Lower lobe of right lung (tissue), 2 donors: Measurements from ENCODE around the gene UBE2N. TPM values are rescaled to one million over a fixed set of nuclear protein-coding genes. Genes with fewer than 3 reads are reported as not detected.
"Not testable (repeated sequence)": the region's sequence is repeated elsewhere in the genome, so short reads cannot be mapped to it uniquely, and the experiment has no call there.

Source experiments
- ATAC-seq, 2 donors: fragments of 200-7000 bp; cut with Tn5 transposase; one replicate each; pipeline ENCODE4 v1.9.1; 2020 to 2022; ENCODE audit warnings: mild to moderate bottlenecking in 2 of 2, moderate library complexity in 2 of 2
- DNase-seq: peaks from one replicate; pipeline ENCODE4 v3.0.0-alpha.2; 2020
- H3K27ac ChIP-seq: fragments of 200-600 bp; one replicate; pipeline ENCODE4 v1.8.0; 2022
- H3K27me3 ChIP-seq: fragments of 200-600 bp; one replicate; pipeline ENCODE4 v1.8.0; 2022; ENCODE audit warnings: low read depth
- H3K36me3 ChIP-seq: fragments of 200-600 bp; one replicate; pipeline ENCODE4 v1.8.0; 2022; ENCODE audit warnings: mild to moderate bottlenecking
- H3K4me1 ChIP-seq: fragments of 200-600 bp; one replicate; pipeline ENCODE4 v1.8.0; 2022
- H3K4me3 ChIP-seq: fragments of 200-600 bp; one replicate; pipeline ENCODE4 v1.8.0; 2022; ENCODE audit warnings: mild to moderate bottlenecking
- H3K9me3 ChIP-seq: fragments of 200-600 bp; one replicate; pipeline ENCODE4 v1.8.0; 2022
- intact Hi-C: fragments of 100-400 bp; cut with DNase I; formaldehyde crosslinking; loops from one replicate; pipeline ENCODE4 v1.11.0; 2022
- total RNA-seq: library from RNA; stranded (reverse); fragmentation: NEBNext Ultra II Directional; extraction: Animal tissue kit (Norgen Biotek cat#: 25700); gene quantifications from one replicate; pipeline ENCODE4 v1.2.1, GENCODE V29; 2021
- TF ChIP-seq, protein P1 (sequence below): fragments of 200-600 bp; IDR thresholded peaks from one replicate; pipeline ENCODE4 v1.8.0; 2022; ENCODE audit warnings: antibody characterized with exemption, mild to moderate bottlenecking
- donor health status: DM: no; HTN: yes; CAD: no; lungs with severe emphysema.

Gene UBE2N
- total RNA-seq, 1 donor from 2014 or later, result 65.7 TPM

DNA sequence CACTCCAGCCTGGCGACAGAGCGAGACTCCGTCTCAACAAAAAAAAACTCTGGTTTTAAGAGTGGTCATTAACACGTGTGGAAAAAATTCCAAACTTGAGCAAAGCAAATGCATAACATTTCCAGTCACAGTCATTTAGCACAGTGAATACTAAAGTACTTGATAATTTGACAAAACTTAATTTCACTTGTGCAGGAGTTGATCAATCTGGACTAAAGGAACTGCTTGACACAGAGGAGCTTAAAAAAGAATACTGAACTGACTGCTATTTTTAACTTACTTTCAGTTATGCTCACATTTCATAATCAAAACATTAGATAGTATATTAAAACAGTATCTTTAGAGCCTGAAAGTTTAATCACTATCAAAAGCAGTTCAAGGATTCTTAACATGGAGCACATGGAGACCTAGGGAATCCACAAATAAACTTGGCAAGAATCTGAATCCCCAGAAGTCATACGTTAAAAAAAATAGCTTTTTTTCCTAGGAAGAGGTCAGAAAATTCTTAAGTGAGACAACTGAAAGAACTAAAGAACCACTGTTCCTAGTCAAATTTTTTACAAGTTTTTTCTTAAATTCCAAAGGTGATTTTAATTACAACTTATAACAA is 7.4 kb downstream of the UBE2N start:
- Histone ChIP-seq H3K27ac (peak overlapping the region; percentile 21), H3K4me1 (peaks cover 57% of the 10 kb centered on the region)

DNA sequence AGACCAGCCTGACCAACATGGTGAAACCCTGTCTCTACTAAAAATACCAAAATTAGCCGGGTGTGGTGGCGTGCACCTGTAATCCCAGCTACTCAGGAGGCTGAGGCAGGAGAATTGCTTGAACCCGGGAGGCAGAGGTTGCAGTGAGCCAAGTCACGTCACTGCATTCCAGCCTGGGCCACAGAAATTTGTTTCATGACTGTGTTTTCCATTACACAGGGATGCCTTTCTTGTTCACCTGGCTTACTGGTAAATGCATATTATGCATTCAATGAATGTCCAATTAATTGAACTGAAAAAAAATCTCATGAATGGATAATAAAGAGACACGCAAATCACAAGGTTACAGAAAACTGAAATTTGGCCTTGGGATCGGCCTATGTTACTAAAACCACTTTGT is 9.7 kb downstream of the UBE2N start:
- H3K27me3 ChIP-seq, intact Hi-C loops, ATAC-seq, H3K4me3 ChIP-seq, H3K27ac ChIP-seq, H3K9me3 ChIP-seq, H3K36me3 ChIP-seq, DNase-seq: not testable (repeated sequence)
- peaks cover 62% of the 10 kb centered on the region for H3K4me1 ChIP-seq

More for the DNA sequence above, 7.4 kb downstream of the UBE2N start:
- TF ChIP-seq, protein P1, sequence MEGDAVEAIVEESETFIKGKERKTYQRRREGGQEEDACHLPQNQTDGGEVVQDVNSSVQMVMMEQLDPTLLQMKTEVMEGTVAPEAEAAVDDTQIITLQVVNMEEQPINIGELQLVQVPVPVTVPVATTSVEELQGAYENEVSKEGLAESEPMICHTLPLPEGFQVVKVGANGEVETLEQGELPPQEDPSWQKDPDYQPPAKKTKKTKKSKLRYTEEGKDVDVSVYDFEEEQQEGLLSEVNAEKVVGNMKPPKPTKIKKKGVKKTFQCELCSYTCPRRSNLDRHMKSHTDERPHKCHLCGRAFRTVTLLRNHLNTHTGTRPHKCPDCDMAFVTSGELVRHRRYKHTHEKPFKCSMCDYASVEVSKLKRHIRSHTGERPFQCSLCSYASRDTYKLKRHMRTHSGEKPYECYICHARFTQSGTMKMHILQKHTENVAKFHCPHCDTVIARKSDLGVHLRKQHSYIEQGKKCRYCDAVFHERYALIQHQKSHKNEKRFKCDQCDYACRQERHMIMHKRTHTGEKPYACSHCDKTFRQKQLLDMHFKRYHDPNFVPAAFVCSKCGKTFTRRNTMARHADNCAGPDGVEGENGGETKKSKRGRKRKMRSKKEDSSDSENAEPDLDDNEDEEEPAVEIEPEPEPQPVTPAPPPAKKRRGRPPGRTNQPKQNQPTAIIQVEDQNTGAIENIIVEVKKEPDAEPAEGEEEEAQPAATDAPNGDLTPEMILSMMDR, result no peak
- H3K4me3 ChIP-seq, result no peak overlapping the region
- H3K9me3 ChIP-seq, result no peaks in the 10 kb centered on the region
- ATAC-seq, result peak in 1 of 2 donors; percentile 17
- no peak for DNase-seq
- no peaks in the 10 kb centered on the region for H3K27me3 ChIP-seq
- H3K36me3 ChIP-seq, result no peaks in the 10 kb centered on the region
- intact Hi-C loops, result no loop called here

DNA sequence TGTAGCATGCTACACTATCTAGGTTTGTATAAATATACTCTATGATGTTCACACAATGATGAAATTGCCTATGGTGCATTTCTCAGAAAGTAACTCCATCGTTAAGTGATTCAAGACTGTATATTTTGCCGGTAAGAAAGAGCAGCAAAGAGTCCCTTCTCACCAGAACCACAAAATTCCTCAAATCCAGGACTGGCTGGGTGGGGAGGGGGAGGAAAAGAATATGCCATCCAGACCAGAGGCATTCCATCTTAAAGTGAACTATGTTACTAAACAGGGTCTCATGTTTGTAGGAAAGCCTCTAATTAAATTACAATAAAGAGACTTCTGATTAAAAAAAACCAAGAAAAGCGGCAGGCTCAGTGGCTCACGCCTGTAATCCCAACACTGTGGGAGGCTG is 11.5 kb downstream of the UBE2N start:
- TF ChIP-seq, protein P1, result no peak
- ATAC-seq, result no peak
- H3K4me3 ChIP-seq, result no peak overlapping the region

DNA sequence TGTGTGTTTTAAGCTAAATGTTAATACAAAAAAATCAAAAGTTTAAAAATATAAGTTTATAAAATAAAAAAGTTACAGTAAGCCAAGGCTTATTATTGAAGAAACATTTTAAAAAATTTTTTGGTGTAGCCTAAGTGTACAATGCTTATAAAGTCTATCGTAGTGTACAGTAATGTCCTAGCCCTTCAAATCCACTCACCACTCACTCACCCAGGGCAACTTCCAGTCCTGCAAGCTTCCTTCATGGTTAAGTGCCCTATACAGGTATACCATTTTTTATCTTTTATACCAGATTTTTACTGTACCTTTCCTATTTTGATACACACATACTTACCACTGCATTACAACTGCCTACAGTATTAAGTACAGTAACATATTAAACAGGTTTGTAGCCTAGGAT is 11.9 kb downstream of the UBE2N start:
- H3K9me3 ChIP-seq, result no peaks in the 10 kb centered on the region
- peaks cover 78% of the 10 kb centered on the region for H3K4me1 ChIP-seq
- intact Hi-C loops, result no loop called here
- H3K4me3 ChIP-seq, result no peak overlapping the region
- DNase-seq (no peak), ATAC-seq (no peak)
- H3K27me3 ChIP-seq, result no peaks in the 10 kb centered on the region
- H3K27ac ChIP-seq, result no peak overlapping the region
- H3K36me3 ChIP-seq, result no peaks in the 10 kb centered on the region
- TF ChIP-seq, protein P1, result no peak

More for the DNA sequence above, 11.5 kb downstream of the UBE2N start:
- no peak for DNase-seq
- peaks cover 78% of the 10 kb centered on the region for H3K4me1 ChIP-seq
- H3K36me3 ChIP-seq, result no peaks in the 10 kb centered on the region
- intact Hi-C loops, result no loop called here
- no peaks in the 10 kb centered on the region for H3K27me3 ChIP-seq
- H3K9me3 ChIP-seq, result no peaks in the 10 kb centered on the region
- no peak overlapping the region for H3K27ac ChIP-seq

DNA sequence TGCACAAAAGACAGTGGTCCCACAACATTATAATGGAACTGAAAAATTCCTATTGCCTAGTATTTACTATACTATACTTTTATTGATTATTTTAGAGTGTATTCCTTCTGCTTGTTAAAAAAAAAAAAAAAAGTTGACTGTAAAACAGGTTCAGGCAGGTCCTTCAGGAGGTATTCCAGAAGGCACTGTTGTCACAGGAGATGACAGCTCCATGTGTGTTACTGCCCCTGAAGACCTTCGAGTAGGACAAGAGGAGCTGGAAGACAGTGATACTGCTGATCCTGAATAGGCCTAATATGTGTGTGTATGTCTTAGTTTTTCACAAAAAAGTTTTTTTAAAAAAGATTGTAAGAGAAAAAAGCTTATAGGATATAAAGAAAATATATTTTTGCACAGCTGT is 12.3 kb downstream of the UBE2N start:
- Histone ChIP-seq H3K27ac (no peak overlapping the region), H3K9me3 (no peaks in the 10 kb centered on the region), H3K36me3 (no peaks in the 10 kb centered on the region), H3K4me3 (no peak overlapping the region), H3K4me1 (peaks cover 78% of the 10 kb centered on the region), H3K27me3 (no peaks in the 10 kb centered on the region)
- ATAC-seq (no peak), DNase-seq (no peak)
- TF ChIP-seq, protein P1, result no peak
- intact Hi-C loops, result no loop called here

DNA sequence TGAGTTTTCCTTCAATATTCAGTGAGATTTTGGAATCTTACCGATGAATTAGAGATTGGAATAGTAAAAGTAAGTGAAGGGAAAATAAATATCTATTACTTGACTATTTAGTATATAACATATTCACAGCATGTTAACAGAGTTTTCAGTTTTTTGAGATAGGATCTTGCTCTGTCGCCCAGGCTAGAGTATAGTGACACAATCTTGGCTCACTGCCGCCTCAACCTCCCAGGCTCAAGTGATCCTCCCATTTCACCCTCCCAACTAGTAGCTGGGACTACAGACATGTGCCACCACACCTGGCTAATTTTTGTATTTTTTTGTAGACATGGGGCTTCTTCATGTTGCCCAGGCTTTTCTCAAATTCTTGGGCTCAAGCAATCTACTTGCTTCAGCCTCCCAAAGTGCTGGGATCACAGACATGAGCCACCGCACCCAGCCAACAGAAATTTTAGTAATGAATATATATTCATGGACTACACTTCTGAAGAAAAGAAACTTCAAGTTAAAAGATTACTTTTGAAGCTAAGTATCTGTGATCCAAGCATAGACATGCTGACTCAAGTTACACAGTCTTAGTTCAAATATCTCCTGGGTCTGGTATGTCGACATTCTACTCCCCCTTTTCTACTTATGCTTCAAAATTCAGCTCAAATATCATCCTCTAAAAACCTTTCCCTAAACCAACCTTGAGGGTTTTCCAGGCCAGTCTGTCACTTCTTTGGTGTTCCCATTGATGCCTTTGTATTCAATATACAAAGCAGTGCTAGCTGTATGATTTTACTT is 13.8 kb downstream of the UBE2N start:
- DNase-seq, result no peak

More for the DNA sequence above, 13.8 kb downstream of the UBE2N start:
- Histone ChIP-seq H3K9me3 (no peaks in the 10 kb centered on the region), H3K4me3 (no peak overlapping the region), H3K27ac (no peak overlapping the region), H3K4me1 (peaks cover 78% of the 10 kb centered on the region), H3K27me3 (no peaks in the 10 kb centered on the region), H3K36me3 (no peaks in the 10 kb centered on the region)
- peak; percentile 42 to 67 for ATAC-seq
- intact Hi-C loops, result no loop called here
- TF ChIP-seq, protein P1, result no peak
